Hepatocyte (in vitro differentiated cells): ENCODE data around the gene PSME1. TPM values are rescaled to one million over a fixed set of nuclear protein-coding genes. Genes with fewer than 3 reads are reported as not detected.

Experiments used
- DNase-seq: peaks from one replicate; pipeline ENCODE4 v3.0.0-alpha.2; 2016; ENCODE audit warnings: low spot score
- H2AFZ ChIP-seq: fragments of 200-600 bp; sonication (generic); 2 replicates; pipeline ENCODE4 v1.6.0; 2016; ENCODE audit warnings: antibody characterized with exemption, mild to moderate bottlenecking
- H3K27ac ChIP-seq: fragments of 200-600 bp; sonication (generic); 2 replicates; pipeline ENCODE4 v1.5.1; 2016; ENCODE audit warnings: mild to moderate bottlenecking
- H3K27me3 ChIP-seq: fragments of 200-600 bp; sonication (generic); 2 replicates; pipeline ENCODE4 v1.6.1; 2016
- H3K36me3 ChIP-seq: fragments of 200-600 bp; sonication (generic); replicated peaks from 2 replicates; pipeline ENCODE4 v1.5.1; 2016; ENCODE audit warnings: low read depth; ENCODE audit not compliant: insufficient read depth
- H3K4me1 ChIP-seq: fragments of 200-600 bp; sonication (generic); 2 replicates; pipeline ENCODE4 v1.5.1; 2016; ENCODE audit warnings: mild to moderate bottlenecking, moderate library complexity; ENCODE audit not compliant: insufficient read depth
- H3K4me2 ChIP-seq: fragments of 200-600 bp; sonication (generic); 2 replicates; pipeline ENCODE4 v1.6.0; 2016
- H3K4me3 ChIP-seq: fragments of 200-600 bp; sonication (generic); 2 replicates; pipeline ENCODE4 v1.5.1; 2016; ENCODE audit warnings: mild to moderate bottlenecking
- H3K79me2 ChIP-seq: fragments of 200-600 bp; sonication (generic); 2 replicates; pipeline ENCODE4 v1.6.0; 2017; ENCODE audit warnings: mild to moderate bottlenecking
- H3K9me2 ChIP-seq: fragments of 200-600 bp; sonication (generic); replicated peaks from 2 replicates; pipeline ENCODE4 v1.6.0; 2017; ENCODE audit warnings: mild to moderate bottlenecking; ENCODE audit not compliant: insufficient read depth
- H3K9me3 ChIP-seq: fragments of 200-600 bp; sonication (generic); 2 replicates; pipeline ENCODE4 v1.5.1; 2016; ENCODE audit warnings: low read depth, mild to moderate bottlenecking
- H4K20me1 ChIP-seq: fragments of 200-600 bp; sonication (generic); 2 replicates; pipeline ENCODE4 v1.6.0; 2016; ENCODE audit warnings: mild to moderate bottlenecking; ENCODE audit not compliant: insufficient read depth, poor library complexity, severe bottlenecking
- EZH2 ChIP-seq: fragments of 200-600 bp; sonication (generic); IDR thresholded peaks from 2 replicates; pipeline ENCODE4 v1.6.1; 2016; ENCODE audit warnings: antibody characterized with exemption, mild to moderate bottlenecking, borderline replicate concordance
- EZH2phosphoT487 ChIP-seq: fragments of 200-600 bp; sonication (generic); IDR thresholded peaks from one replicate; pipeline ENCODE4 v1.6.1; 2018; ENCODE audit warnings: antibody characterized with exemption, mild to moderate bottlenecking, low read depth, moderate library complexity; ENCODE audit not compliant: unreplicated experiment, severe bottlenecking
- WGBS: methylation state at CpG from one replicate; pipeline ENCODE4 v1.1.6; 2016; ENCODE audit warnings: low lambda C conversion rate; ENCODE audit errors: missing lambda C conversion rate; 5-methylcytosine and 5-hydroxymethylcytosine counted together
- polyA plus RNA-seq: library from polyadenylated mRNA; unstranded; fragments of >200 nt; fragmentation: Nextera tagmentation; extraction: Ambion mirVana; gene quantifications from 2 replicates; pipeline ENCODE4 v1.2.1, GENCODE V29; 2016
- total RNA-seq: library from RNA; depleted of rRNA; stranded (reverse); fragments of >200 nt; gene quantifications from 2 replicates; pipeline ENCODE4 v1.2.3, GENCODE V29; 2014
- TF ChIP-seq, protein P1 (sequence below): fragments of 200-600 bp; sonication (generic); IDR thresholded peaks from 2 replicates; pipeline ENCODE4 v1.5.1; 2016; ENCODE audit warnings: antibody characterized with exemption, mild to moderate bottlenecking; ENCODE audit not compliant: poor library complexity

The PSME1 gene
- total and polyA plus RNA-seq, 2 experiments from 2014 or later = 123 to 238 TPM

DNA sequence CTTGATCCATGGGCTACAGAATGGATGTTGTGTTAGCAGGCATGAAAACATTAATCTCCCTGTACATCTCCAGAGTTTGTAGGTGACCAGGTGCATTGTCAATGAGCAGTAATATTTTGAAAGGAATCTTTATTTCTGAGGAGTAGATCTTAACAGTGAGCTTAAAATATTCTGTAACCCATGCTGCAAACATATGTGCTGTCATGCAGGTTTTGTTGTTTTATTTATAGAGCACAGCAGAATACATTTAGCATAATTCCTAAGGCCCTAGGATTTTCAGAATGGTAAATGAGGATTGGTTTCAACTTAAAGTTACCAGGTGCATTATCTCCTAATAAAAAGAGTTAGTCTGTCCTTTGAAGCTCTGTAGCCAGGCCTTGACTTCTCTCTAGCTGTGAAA, 9.1 kb upstream of the PSME1 start:
- H3K27ac ChIP-seq = no peak overlapping the region
- H2AFZ ChIP-seq = no peak overlapping the region
- H3K4me2 ChIP-seq = no peak overlapping the region
- TF ChIP-seq, protein P1, sequence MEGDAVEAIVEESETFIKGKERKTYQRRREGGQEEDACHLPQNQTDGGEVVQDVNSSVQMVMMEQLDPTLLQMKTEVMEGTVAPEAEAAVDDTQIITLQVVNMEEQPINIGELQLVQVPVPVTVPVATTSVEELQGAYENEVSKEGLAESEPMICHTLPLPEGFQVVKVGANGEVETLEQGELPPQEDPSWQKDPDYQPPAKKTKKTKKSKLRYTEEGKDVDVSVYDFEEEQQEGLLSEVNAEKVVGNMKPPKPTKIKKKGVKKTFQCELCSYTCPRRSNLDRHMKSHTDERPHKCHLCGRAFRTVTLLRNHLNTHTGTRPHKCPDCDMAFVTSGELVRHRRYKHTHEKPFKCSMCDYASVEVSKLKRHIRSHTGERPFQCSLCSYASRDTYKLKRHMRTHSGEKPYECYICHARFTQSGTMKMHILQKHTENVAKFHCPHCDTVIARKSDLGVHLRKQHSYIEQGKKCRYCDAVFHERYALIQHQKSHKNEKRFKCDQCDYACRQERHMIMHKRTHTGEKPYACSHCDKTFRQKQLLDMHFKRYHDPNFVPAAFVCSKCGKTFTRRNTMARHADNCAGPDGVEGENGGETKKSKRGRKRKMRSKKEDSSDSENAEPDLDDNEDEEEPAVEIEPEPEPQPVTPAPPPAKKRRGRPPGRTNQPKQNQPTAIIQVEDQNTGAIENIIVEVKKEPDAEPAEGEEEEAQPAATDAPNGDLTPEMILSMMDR = no peak
- TF ChIP-seq EZH2phosphoT487 (no peak), EZH2 (no peak)
- no peak for DNase-seq
- no peaks in the 10 kb centered on the region for H3K36me3 ChIP-seq
- no peaks in the 10 kb centered on the region for H3K9me3 ChIP-seq
- no peaks in the 10 kb centered on the region for H3K79me2 ChIP-seq
- no peaks in the 10 kb centered on the region for H3K27me3 ChIP-seq
- no peaks in the 10 kb centered on the region for H3K9me2 ChIP-seq
- no peaks in the 10 kb centered on the region for H4K20me1 ChIP-seq
- H3K4me3 ChIP-seq = no peak overlapping the region
- no peaks in the 10 kb centered on the region for H3K4me1 ChIP-seq

DNA sequence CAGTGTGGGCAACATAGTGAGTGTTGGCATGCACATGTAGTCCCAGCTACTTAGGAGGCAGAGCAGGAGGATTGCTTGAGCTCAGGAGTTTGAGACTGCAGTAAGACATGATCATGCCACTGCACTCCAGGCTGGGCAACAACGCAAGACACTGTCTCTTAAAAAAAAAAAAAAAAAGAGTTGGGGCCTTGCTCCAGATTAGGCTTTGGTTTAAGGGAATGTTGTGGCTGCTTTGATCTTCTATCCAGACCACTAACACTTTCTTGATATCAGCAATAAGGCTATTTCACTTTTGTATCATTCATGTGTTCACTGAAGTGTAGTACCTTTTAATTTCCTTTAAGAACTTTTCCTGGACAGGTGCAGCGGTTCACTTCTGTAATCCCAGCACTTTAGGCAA, 8.3 kb upstream of the PSME1 start:
- H3K36me3 ChIP-seq = no peaks in the 10 kb centered on the region
- H4K20me1 ChIP-seq = no peaks in the 10 kb centered on the region
- no peaks in the 10 kb centered on the region for H3K79me2 ChIP-seq
- no peaks in the 10 kb centered on the region for H3K9me3 ChIP-seq
- no peaks in the 10 kb centered on the region for H3K4me1 ChIP-seq
- 88% methylated on average over 2 of the region's 2 CpGs for WGBS
- no peaks in the 10 kb centered on the region for H3K27me3 ChIP-seq
- no peak overlapping the region for H3K27ac ChIP-seq
- no peaks in the 10 kb centered on the region for H3K9me2 ChIP-seq
- H3K4me3 ChIP-seq = no peak overlapping the region
- DNase-seq = no peak
- H3K4me2 ChIP-seq = no peak overlapping the region
- TF ChIP-seq, protein P1 = no peak
- TF ChIP-seq EZH2phosphoT487 (no peak), EZH2 (no peak)
- no peak overlapping the region for H2AFZ ChIP-seq

DNA sequence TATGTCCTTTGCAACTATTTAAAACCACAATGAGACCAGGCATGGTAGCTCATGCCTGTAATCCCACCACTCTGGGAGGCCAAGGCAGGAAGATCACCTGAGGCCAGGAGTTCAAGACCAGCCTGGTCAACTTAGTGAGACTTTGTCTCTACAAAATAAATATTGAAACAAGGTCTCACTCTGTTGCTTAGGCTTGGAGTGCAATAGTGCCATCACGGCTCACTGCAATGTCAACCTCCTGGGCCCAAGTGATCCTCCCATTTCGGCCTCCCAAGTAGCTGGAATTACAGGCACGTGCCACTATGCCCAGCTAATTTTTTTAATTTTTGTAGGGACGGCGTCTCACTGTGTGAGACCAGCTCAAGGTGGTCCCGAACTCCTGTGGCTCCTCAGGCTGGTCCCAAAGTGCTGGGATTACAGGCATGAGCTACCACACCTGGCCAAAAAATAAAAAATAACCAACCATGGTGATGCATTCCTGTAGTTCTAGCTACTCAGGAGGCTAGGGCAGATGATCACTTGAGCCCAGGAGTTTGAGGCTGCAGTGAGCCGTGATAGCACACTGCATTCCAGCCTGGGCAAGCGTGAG, 6.5 kb upstream of the PSME1 start:
- Histone ChIP-seq H3K4me3 (no peak overlapping the region), H3K79me2 (no peaks in the 10 kb centered on the region), H3K9me3 (no peaks in the 10 kb centered on the region), H3K4me1 (no peaks in the 10 kb centered on the region), H3K27me3 (no peaks in the 10 kb centered on the region), H3K36me3 (no peaks in the 10 kb centered on the region), H3K9me2 (no peaks in the 10 kb centered on the region), H2AFZ (no peak overlapping the region), H3K27ac (no peak overlapping the region), H4K20me1 (no peaks in the 10 kb centered on the region), H3K4me2 (no peak overlapping the region)
- no peak for DNase-seq
- TF ChIP-seq EZH2 (no peak), EZH2phosphoT487 (no peak)
- TF ChIP-seq, protein P1 = no peak
- 88% methylated on average over 8 of the region's 8 CpGs for WGBS

DNA sequence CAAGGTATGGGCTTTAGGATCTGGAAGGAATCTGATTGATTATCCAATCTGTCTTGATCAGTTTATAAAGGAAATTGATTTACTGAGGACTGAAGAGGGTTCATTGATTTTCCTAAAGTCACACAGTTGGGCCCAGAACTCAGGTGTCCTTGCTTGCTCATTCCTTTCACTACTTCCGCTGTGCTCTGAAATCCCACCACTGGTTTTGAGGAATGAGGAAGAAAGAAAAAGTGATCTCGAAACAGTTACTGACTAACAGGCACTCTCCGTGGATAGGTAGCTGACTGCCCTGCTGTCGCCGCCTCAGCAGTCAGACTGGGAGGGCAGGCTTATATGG, 5.6 kb upstream of the PSME1 start, which contains the start of gene FITM1:
Gene FITM1, plus strand, starts transcription at position 280 of the 337 bp plus-strand sequence. CDS start 905 bp downstream, outside the sequence.
- no peak within 1 kb of the TSS for H3K4me3 ChIP-seq
- no peaks in the 10 kb centered on the region for H3K27me3 ChIP-seq
- no peaks in the 10 kb centered on the region for H4K20me1 ChIP-seq
- 81% methylated on average over 5 of the region's 5 CpGs for WGBS
- H3K4me2 ChIP-seq = no peak within 1 kb of the TSS
- TF ChIP-seq, protein P1 = no peak
- no peak for TF ChIP-seq EZH2phosphoT487
- TF ChIP-seq EZH2 = no peak
- no peak within 1 kb of the TSS for H3K27ac ChIP-seq
- no peaks in the 10 kb centered on the region for H3K36me3 ChIP-seq
- no peaks in the 10 kb centered on the region for H3K9me3 ChIP-seq
- no peak within 1 kb of the TSS for H2AFZ ChIP-seq
- no peaks in the 10 kb centered on the region for H3K4me1 ChIP-seq
- no peak for DNase-seq
- H3K79me2 ChIP-seq = no peaks in the 10 kb centered on the region
- no peaks in the 10 kb centered on the region for H3K9me2 ChIP-seq
